ENCODE measurements around the gene MCRIP2. TPM values are rescaled to one million over a fixed set of nuclear protein-coding genes. Genes with fewer than 3 reads are reported as not detected.

The MCRIP2 gene
- total and polyA plus RNA-seq, 2 donors: 17.0 to 25.2 TPM

GRCh38 chr16:624526-625070, 17.0 kb upstream of the MCRIP2 start:
- peaks cover 0 to 10% of the 10 kb centered on the region in 2 donors for H3K4me1 ChIP-seq (ENCODE audit: control insufficient read depth in 2 of 2, insufficient read depth in 2 of 2, low read length in 2 of 2)
- H3K27me3 ChIP-seq (ENCODE audit: control insufficient read depth in 2 of 2, insufficient read depth in 1 of 2, low read length in 1 of 2): no peaks in the 10 kb centered on the region
- H3K27ac ChIP-seq (ENCODE audit: low read depth in 1 of 2, low read length in 1 of 2): peak overlapping the region in 1 of 2 donors; percentile 11
- 94% methylated on average over 10 of the region's 10 CpGs for WGBS
- no peak for DNase-seq (ENCODE audit: low read depth in 6 of 9, low spot score in 9 of 9)
- H3K36me3 ChIP-seq (ENCODE audit: control insufficient read depth in 2 of 2, insufficient read depth in 2 of 2, low read length in 1 of 2): peaks cover 13 to 50% of the 10 kb centered on the region in 2 donors
- peaks cover 0 to 2% of the 10 kb centered on the region in 2 donors for H3K9me3 ChIP-seq (ENCODE audit: control insufficient read depth in 2 of 2, insufficient read depth in 1 of 2, low read length in 1 of 2)
- no peak overlapping the region for H3K4me3 ChIP-seq (ENCODE audit: low read length in 2 of 2)

DNA sequence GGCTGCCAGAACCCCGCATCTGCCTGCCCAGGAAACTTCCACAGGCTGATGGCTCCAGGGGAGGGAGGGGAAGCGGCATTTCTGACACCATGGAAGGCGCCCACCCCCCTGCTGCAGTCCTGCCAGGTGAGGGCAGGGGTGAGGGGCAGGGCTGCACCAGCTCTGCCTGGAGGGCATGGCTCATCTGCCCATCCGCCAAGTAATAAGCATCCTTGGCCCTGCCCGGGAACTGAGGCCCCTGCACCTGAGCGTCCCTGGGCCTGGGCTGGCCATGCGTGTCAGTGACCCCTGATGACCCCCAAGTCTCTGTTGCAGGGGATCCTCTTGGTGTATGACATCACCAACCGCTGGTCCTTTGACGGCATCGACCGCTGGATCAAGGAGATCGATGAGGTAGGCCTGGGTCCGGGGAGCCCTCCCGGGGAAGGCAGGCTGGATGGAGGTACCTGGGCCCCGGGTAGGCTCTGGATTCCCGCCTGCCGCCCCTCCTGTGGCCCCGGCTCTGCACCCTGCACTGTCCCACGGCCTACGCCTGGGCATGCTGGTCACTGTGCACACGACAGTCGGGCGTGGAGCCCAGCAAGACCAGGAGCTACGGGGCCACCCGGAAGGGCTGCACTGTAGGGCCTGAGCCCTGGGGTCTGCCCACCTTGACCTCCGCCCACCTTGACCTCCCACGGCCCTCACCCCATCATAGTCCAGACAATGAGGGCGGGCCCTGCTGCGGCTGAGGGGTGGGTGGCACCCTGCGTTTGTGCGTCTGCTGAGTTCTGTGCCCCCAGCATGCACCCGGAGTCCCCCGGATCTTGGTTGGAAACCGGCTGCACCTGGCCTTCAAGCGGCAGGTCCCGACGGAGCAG, 16.3 kb upstream of the MCRIP2 start:
- Histone ChIP-seq H3K9me3 (ENCODE audit: control insufficient read depth in 2 of 2, insufficient read depth in 1 of 2, low read length in 1 of 2) (peaks cover 0 to 2% of the 10 kb centered on the region in 2 donors), H3K27me3 (ENCODE audit: control insufficient read depth in 2 of 2, insufficient read depth in 1 of 2, low read length in 1 of 2) (peaks cover 0 to 5% of the 10 kb centered on the region in 2 donors), H3K27ac (ENCODE audit: low read depth in 1 of 2, low read length in 1 of 2) (no peak overlapping the region), H3K36me3 (ENCODE audit: control insufficient read depth in 2 of 2, insufficient read depth in 2 of 2, low read length in 1 of 2) (peaks cover 13 to 44% of the 10 kb centered on the region in 2 donors), H3K4me1 (ENCODE audit: control insufficient read depth in 2 of 2, insufficient read depth in 2 of 2, low read length in 2 of 2) (peaks cover 0 to 12% of the 10 kb centered on the region in 2 donors), H3K4me3 (ENCODE audit: low read length in 2 of 2) (no peak overlapping the region)
- 98% methylated on average over 37 of the region's 37 CpGs for WGBS
- no peak for DNase-seq (ENCODE audit: low read depth in 6 of 9, low spot score in 9 of 9)

- H3K36me3 ChIP-seq (ENCODE audit: control insufficient read depth in 2 of 2, insufficient read depth in 2 of 2, low read length in 1 of 2): peaks cover 13 to 44% of the 10 kb centered on the region in 2 donors
- peaks cover 0 to 1% of the 10 kb centered on the region in 2 donors for H3K9me3 ChIP-seq (ENCODE audit: control insufficient read depth in 2 of 2, insufficient read depth in 1 of 2, low read length in 1 of 2)
- 97% methylated on average over 35 of the region's 35 CpGs for WGBS
- H3K4me3 ChIP-seq (ENCODE audit: low read length in 2 of 2): no peak overlapping the region
- H3K27me3 ChIP-seq (ENCODE audit: control insufficient read depth in 2 of 2, insufficient read depth in 1 of 2, low read length in 1 of 2): peaks cover 0 to 13% of the 10 kb centered on the region in 2 donors
- no peak for DNase-seq (ENCODE audit: low read depth in 6 of 9, low spot score in 9 of 9)
- no peak overlapping the region for H3K27ac ChIP-seq (ENCODE audit: low read depth in 1 of 2, low read length in 1 of 2)
- H3K4me1 ChIP-seq (ENCODE audit: control insufficient read depth in 2 of 2, insufficient read depth in 2 of 2, low read length in 2 of 2): peaks cover 0 to 16% of the 10 kb centered on the region in 2 donors
These were observed 15.5 kb upstream of the MCRIP2 start for GRCh38 chr16:625977-626765.

DNA sequence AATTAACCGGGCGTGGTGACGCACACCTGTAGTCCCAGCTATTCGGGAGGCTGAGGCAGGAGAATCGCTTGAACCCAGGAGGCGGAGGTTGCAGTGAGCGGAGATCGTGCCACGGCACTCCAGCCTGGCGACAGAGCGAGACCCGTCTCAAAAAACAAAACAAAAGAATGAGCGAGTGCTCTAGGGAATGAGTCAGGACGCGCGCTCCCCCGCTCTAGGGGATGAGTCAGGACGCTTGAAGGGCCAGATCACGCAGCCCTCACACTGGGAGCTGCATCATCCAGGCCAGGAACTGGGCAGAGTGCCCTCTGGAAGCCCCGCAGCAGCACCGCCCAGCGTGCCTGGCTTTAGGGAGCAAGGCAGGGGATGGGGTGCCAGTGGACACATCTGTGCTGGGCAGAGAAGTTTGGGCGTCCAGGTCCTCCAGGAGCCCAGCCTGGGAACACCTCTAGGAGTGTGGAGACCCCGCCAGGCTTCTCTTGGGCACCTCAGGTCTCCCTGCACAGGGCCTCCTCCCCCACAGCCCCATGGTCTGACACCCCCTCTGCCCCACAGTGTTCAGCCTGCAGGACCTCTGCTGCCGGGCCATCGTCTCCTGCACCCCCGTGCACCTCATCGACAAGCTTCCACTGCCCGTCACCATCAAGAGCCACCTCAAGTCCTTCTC, 14.7 kb upstream of the MCRIP2 start:
- Histone ChIP-seq H3K4me1 (ENCODE audit: control insufficient read depth in 2 of 2, insufficient read depth in 2 of 2, low read length in 2 of 2) (peaks cover 0 to 9% of the 10 kb centered on the region in 2 donors), H3K9me3 (ENCODE audit: control insufficient read depth in 2 of 2, insufficient read depth in 1 of 2, low read length in 1 of 2) (no peaks in the 10 kb centered on the region), H3K36me3 (ENCODE audit: control insufficient read depth in 2 of 2, insufficient read depth in 2 of 2, low read length in 1 of 2) (peaks cover 13 to 44% of the 10 kb centered on the region in 2 donors), H3K4me3 (ENCODE audit: low read length in 2 of 2) (no peak overlapping the region), H3K27me3 (ENCODE audit: control insufficient read depth in 2 of 2, insufficient read depth in 1 of 2, low read length in 1 of 2) (peaks cover 0 to 15% of the 10 kb centered on the region in 2 donors), H3K27ac (ENCODE audit: low read depth in 1 of 2, low read length in 1 of 2) (no peak overlapping the region)
- DNase-seq (ENCODE audit: low read depth in 6 of 9, low spot score in 9 of 9): no peak
- WGBS: 97% methylated on average over 29 of the region's 29 CpGs

- Histone ChIP-seq H3K4me3 (ENCODE audit: low read length in 2 of 2) (no peak overlapping the region), H3K27ac (ENCODE audit: low read depth in 1 of 2, low read length in 1 of 2) (no peak overlapping the region), H3K36me3 (ENCODE audit: control insufficient read depth in 2 of 2, insufficient read depth in 2 of 2, low read length in 1 of 2) (peaks cover 13 to 46% of the 10 kb centered on the region in 2 donors), H3K27me3 (ENCODE audit: control insufficient read depth in 2 of 2, insufficient read depth in 1 of 2, low read length in 1 of 2) (peaks cover 0 to 15% of the 10 kb centered on the region in 2 donors), H3K4me1 (ENCODE audit: control insufficient read depth in 2 of 2, insufficient read depth in 2 of 2, low read length in 2 of 2) (peaks cover 0 to 9% of the 10 kb centered on the region in 2 donors), H3K9me3 (ENCODE audit: control insufficient read depth in 2 of 2, insufficient read depth in 1 of 2, low read length in 1 of 2) (no peaks in the 10 kb centered on the region)
- WGBS: 95% methylated on average over 50 of the region's 50 CpGs
- DNase-seq (ENCODE audit: low read depth in 6 of 9, low spot score in 9 of 9): no peak
These were observed 14.0 kb upstream of the MCRIP2 start for GRCh38 chr16:627454-628239.

DNA sequence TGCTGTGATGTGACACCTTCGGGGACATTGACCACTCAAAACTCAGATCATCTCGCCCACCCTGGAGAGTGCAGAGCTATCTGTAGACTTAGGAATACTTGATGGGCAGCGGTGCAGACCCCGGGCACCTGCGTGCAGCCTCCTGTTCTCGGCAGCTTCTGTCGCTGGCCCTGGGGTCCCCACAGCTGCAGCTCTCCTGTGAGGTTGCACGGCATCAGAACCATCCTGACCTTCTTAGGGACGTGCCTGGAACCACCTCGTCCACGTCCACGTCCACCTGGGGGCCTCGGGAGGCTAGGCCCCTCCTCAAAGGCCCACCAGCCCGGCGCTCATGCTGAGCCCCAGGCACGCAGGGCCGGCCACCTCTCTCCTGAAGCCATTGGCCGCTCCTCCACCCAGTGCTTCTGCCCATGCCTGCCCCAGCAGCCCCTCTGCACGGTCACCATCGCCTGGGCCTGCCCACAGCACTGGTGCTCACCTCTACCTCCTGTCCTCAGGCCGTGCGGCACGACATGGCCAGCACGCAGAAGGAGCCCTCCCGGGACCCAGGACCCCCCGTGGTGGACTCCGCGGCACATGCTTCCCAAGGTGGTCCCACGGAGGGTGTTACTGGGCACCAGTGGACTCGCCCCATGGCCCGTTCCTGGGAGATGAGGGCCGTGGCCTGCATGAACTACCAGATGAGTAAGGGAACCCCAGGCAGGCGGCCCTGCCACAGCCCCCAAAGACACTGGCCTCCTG, 13.1 kb upstream of the MCRIP2 start:
- DNase-seq (ENCODE audit: low read depth in 6 of 9, low spot score in 9 of 9): no peak
- Histone ChIP-seq H3K27ac (ENCODE audit: low read depth in 1 of 2, low read length in 1 of 2) (no peak overlapping the region), H3K4me1 (ENCODE audit: control insufficient read depth in 2 of 2, insufficient read depth in 2 of 2, low read length in 2 of 2) (peaks cover 0 to 9% of the 10 kb centered on the region in 2 donors), H3K4me3 (ENCODE audit: low read length in 2 of 2) (no peak overlapping the region), H3K36me3 (ENCODE audit: control insufficient read depth in 2 of 2, insufficient read depth in 2 of 2, low read length in 1 of 2) (peaks cover 13 to 54% of the 10 kb centered on the region in 2 donors), H3K27me3 (ENCODE audit: control insufficient read depth in 2 of 2, insufficient read depth in 1 of 2, low read length in 1 of 2) (peaks cover 0 to 15% of the 10 kb centered on the region in 2 donors), H3K9me3 (ENCODE audit: control insufficient read depth in 2 of 2, insufficient read depth in 1 of 2, low read length in 1 of 2) (no peaks in the 10 kb centered on the region)
- 97% methylated on average over 33 of the region's 33 CpGs for WGBS

GRCh38 chr16:629185-629832, 12.3 kb upstream of the MCRIP2 start:
- peaks cover 15 to 60% of the 10 kb centered on the region in 2 donors for H3K36me3 ChIP-seq (ENCODE audit: control insufficient read depth in 2 of 2, insufficient read depth in 2 of 2, low read length in 1 of 2)
- peaks cover 0 to 9% of the 10 kb centered on the region in 2 donors for H3K4me1 ChIP-seq (ENCODE audit: control insufficient read depth in 2 of 2, insufficient read depth in 2 of 2, low read length in 2 of 2)
- no peaks in the 10 kb centered on the region for H3K9me3 ChIP-seq (ENCODE audit: control insufficient read depth in 2 of 2, insufficient read depth in 1 of 2, low read length in 1 of 2)
- H3K27me3 ChIP-seq (ENCODE audit: control insufficient read depth in 2 of 2, insufficient read depth in 1 of 2, low read length in 1 of 2): peaks cover 0 to 15% of the 10 kb centered on the region in 2 donors
- H3K4me3 ChIP-seq (ENCODE audit: low read length in 2 of 2): no peak overlapping the region
- DNase-seq (ENCODE audit: low read depth in 6 of 9, low spot score in 9 of 9): no peak
- 94% methylated on average over 29 of the region's 29 CpGs for WGBS
- H3K27ac ChIP-seq (ENCODE audit: low read depth in 1 of 2, low read length in 1 of 2): no peak overlapping the region
